ENCODE results near the gene SPATA20. TPM values are rescaled to one million over a fixed set of nuclear protein-coding genes. Genes with fewer than 3 reads are reported as not detected.

The SPATA20 gene
- total RNA-seq, 2 experiments from 2014 or later: 14.5 to 17.8 TPM

DNA sequence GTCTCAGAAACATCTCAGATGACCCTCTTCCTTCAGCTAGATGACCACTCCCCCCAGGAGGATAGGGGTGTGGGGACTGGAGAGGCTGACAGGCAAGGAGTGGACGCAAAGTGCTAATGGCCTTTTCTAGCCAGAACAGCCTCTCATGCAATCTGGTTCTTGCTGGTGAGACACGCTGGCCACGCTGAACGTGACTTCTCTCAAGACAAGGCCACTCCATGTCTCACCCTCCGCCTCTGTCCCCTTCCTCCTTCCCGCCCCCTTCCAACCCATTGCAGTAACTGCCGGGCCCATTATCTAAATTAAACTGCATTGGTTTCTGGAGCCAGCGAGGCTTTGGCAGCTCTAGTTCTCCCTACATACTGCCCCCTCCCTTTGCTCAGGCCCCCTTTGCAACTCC, 23.1 kb downstream of the SPATA20 start:
- ChIA-PET POLR2A (no interaction called here), CTCF (interaction anchor here (0.5 kb wide), 1 partner anchor 210 kb away, joined by 3 read pairs; no protein-coding TSS in a partner anchor)
- H3K36me3 Mint-ChIP-seq (ENCODE audit: low read depth): no peaks in the 10 kb centered on the region
- H3K4me3 Mint-ChIP-seq: no peak overlapping the region
- peaks cover 27% of the 10 kb centered on the region for H3K27me3 Mint-ChIP-seq
- H3K4me1 Mint-ChIP-seq: peaks cover under 1% of the 10 kb centered on the region
- H3K27ac Mint-ChIP-seq: no peak overlapping the region
- H3K9me3 Mint-ChIP-seq: no peaks in the 10 kb centered on the region
- no peak for DNase-seq

GRCh38 chr17:50570528-50570927, 23.6 kb downstream of the SPATA20 start:
- ChIA-PET CTCF (interaction anchor here (0.5 kb wide), 1 partner anchor 209 kb away, joined by 3 read pairs; no protein-coding TSS in a partner anchor), POLR2A (no interaction called here)
- Mint-ChIP-seq H3K4me3 (no peak overlapping the region), H3K27ac (no peak overlapping the region), H3K27me3 (peaks cover 23% of the 10 kb centered on the region), H3K9me3 (no peaks in the 10 kb centered on the region), H3K4me1 (no peaks in the 10 kb centered on the region), H3K36me3 (ENCODE audit: low read depth) (no peaks in the 10 kb centered on the region)
- no peak for DNase-seq

- H3K27me3 Mint-ChIP-seq: peaks cover 15% of the 10 kb centered on the region
- H3K9me3 Mint-ChIP-seq: no peaks in the 10 kb centered on the region
- H3K36me3 Mint-ChIP-seq (ENCODE audit: low read depth): no peaks in the 10 kb centered on the region
- H3K27ac Mint-ChIP-seq: no peak overlapping the region
- ChIA-PET CTCF (no interaction called here), POLR2A (no interaction called here)
- DNase-seq: no peak
- H3K4me1 Mint-ChIP-seq: no peaks in the 10 kb centered on the region
- H3K4me3 Mint-ChIP-seq: no peak overlapping the region
These were observed 24.7 kb downstream of the SPATA20 start for GRCh38 chr17:50571681-50572080.

GRCh38 chr17:50572541-50572940, 25.6 kb downstream of the SPATA20 start:
- POLR2A ChIA-PET: no interaction called here

GRCh38 chr17:50573866-50574611, 27.1 kb downstream of the SPATA20 start:
- Mint-ChIP-seq H3K9me3 (no peaks in the 10 kb centered on the region), H3K27me3 (peaks cover 11% of the 10 kb centered on the region), H3K4me1 (no peaks in the 10 kb centered on the region), H3K27ac (no peak overlapping the region), H3K36me3 (ENCODE audit: low read depth) (no peaks in the 10 kb centered on the region), H3K4me3 (no peak overlapping the region)
- ChIA-PET POLR2A (no interaction called here), CTCF (interaction anchor here (0.6 to 0.8 kb wide), 2 partner anchors 52 to 70 kb away, joined by 3 read pairs; no protein-coding TSS in a partner anchor)
- DNase-seq: no peak

More at GRCh38 chr17:50572541-50572940, 25.6 kb downstream of the SPATA20 start:
- DNase-seq: no peak
- H3K27ac Mint-ChIP-seq: no peak overlapping the region
- H3K36me3 Mint-ChIP-seq (ENCODE audit: low read depth): no peaks in the 10 kb centered on the region
- no peak overlapping the region for H3K4me3 Mint-ChIP-seq
- CTCF ChIA-PET: no interaction called here
- no peaks in the 10 kb centered on the region for H3K4me1 Mint-ChIP-seq
- no peaks in the 10 kb centered on the region for H3K9me3 Mint-ChIP-seq
- peaks cover 12% of the 10 kb centered on the region for H3K27me3 Mint-ChIP-seq

GRCh38 chr17:50575581-50576210, 28.7 kb downstream of the SPATA20 start:
- Mint-ChIP-seq H3K27me3 (peaks cover 11% of the 10 kb centered on the region), H3K4me1 (no peaks in the 10 kb centered on the region), H3K9me3 (no peaks in the 10 kb centered on the region), H3K36me3 (ENCODE audit: low read depth) (no peaks in the 10 kb centered on the region), H3K27ac (no peak overlapping the region), H3K4me3 (no peak overlapping the region)
- no peak for DNase-seq
- POLR2A ChIA-PET: no interaction called here
- CTCF ChIA-PET: interaction anchor here (1.2 kb wide), 2 partner anchors 29 to 64 kb away, joined by 3 read pairs; no protein-coding TSS in a partner anchor

DNA sequence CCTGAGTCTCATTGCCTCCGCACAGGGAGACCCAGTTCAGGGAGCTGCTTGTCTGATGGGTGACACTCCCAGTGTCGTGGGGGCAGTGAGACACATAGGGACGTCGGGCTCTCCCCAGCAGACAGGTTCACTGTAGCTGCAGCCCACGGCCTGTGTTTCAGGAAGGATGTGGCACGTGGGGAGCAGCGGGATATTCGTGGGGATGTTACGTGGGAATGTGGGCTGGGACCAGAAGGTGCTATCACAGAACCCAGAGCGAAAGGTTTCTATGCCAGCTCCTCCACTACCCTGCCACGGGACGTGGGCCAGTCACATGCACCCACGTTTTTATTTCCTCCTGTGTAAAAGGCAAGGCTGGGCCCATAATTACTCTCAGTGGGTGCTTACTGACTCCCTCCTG, 29.9 kb downstream of the SPATA20 start:
- Mint-ChIP-seq H3K27me3 (peaks cover 12% of the 10 kb centered on the region), H3K27ac (no peak overlapping the region), H3K9me3 (no peaks in the 10 kb centered on the region), H3K4me1 (no peaks in the 10 kb centered on the region), H3K36me3 (ENCODE audit: low read depth) (no peaks in the 10 kb centered on the region), H3K4me3 (no peak overlapping the region)
- POLR2A ChIA-PET: no interaction called here
- CTCF ChIA-PET: no interaction called here
- no peak for DNase-seq

GRCh38 chr17:50577451-50577954, 30.5 kb downstream of the SPATA20 start:
- no peak overlapping the region for H3K27ac Mint-ChIP-seq
- H3K4me1 Mint-ChIP-seq: no peaks in the 10 kb centered on the region
- no peak overlapping the region for H3K4me3 Mint-ChIP-seq
- H3K27me3 Mint-ChIP-seq: peaks cover 17% of the 10 kb centered on the region
- no peaks in the 10 kb centered on the region for H3K36me3 Mint-ChIP-seq (ENCODE audit: low read depth)
- ChIA-PET POLR2A (no interaction called here), CTCF (no interaction called here)
- no peak for DNase-seq
- no peaks in the 10 kb centered on the region for H3K9me3 Mint-ChIP-seq

DNA sequence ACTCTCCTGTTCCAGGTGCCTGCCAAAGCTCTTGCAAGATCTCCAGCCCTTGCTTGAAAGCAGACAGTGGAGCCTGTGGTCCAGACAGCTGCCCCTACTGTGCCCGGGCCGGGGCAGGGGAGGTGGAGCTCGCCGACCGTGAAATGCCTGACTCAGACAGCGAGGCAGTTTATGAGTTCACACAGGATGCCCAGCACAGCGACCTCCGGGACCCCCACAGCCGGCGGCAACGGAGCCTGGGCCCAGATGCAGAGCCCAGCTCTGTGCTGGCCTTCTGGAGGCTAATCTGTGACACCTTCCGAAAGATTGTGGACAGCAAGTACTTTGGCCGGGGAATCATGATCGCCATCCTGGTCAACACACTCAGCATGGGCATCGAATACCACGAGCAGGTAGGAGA, 31.2 kb downstream of the SPATA20 start:
- Mint-ChIP-seq H3K27ac (no peak overlapping the region), H3K4me1 (no peaks in the 10 kb centered on the region), H3K9me3 (no peaks in the 10 kb centered on the region), H3K36me3 (ENCODE audit: low read depth) (no peaks in the 10 kb centered on the region), H3K27me3 (peaks cover 21% of the 10 kb centered on the region), H3K4me3 (no peak overlapping the region)
- DNase-seq: no peak
- CTCF ChIA-PET: no interaction called here
- POLR2A ChIA-PET: no interaction called here

DNA sequence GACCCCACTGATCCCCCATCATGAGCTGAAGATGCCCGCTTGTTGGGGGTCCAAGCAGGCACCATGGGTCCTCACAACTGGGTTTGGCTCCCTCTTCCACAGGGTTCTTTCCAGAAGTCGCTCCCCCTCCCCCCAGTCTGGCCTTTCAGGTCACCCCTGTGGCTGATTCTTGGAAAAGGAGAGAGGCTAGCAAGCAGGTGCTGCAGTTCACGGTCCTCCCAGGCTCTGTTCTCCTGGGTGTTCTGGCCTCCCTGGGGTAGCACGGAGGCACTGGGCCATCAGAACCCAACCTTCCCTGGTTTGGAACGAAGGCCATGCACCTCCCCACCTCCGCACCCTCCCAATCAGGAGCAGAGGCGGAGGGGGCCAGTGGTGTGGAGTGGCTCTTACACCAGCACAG, 32.4 kb downstream of the SPATA20 start:
- no peak overlapping the region for H3K4me3 Mint-ChIP-seq
- CTCF ChIA-PET: no interaction called here
- H3K27me3 Mint-ChIP-seq: peaks cover 27% of the 10 kb centered on the region

GRCh38 chr17:50580646-50581045, 33.7 kb downstream of the SPATA20 start:
- Mint-ChIP-seq H3K9me3 (no peaks in the 10 kb centered on the region), H3K4me1 (no peaks in the 10 kb centered on the region), H3K27me3 (peaks cover 27% of the 10 kb centered on the region), H3K36me3 (ENCODE audit: low read depth) (no peaks in the 10 kb centered on the region), H3K4me3 (no peak overlapping the region), H3K27ac (no peak overlapping the region)
- no peak for DNase-seq
- ChIA-PET POLR2A (no interaction called here), CTCF (no interaction called here)

More for the DNA sequence above, 32.4 kb downstream of the SPATA20 start:
- DNase-seq: no peak
- Mint-ChIP-seq H3K9me3 (no peaks in the 10 kb centered on the region), H3K36me3 (ENCODE audit: low read depth) (no peaks in the 10 kb centered on the region), H3K27ac (no peak overlapping the region), H3K4me1 (no peaks in the 10 kb centered on the region)
- POLR2A ChIA-PET: no interaction called here

- H3K36me3 Mint-ChIP-seq (ENCODE audit: low read depth): no peaks in the 10 kb centered on the region
- ChIA-PET CTCF (no interaction called here), POLR2A (no interaction called here)
- H3K4me3 Mint-ChIP-seq: no peak overlapping the region
- DNase-seq: no peak
- peaks cover 27% of the 10 kb centered on the region for H3K27me3 Mint-ChIP-seq
- no peaks in the 10 kb centered on the region for H3K4me1 Mint-ChIP-seq
- no peaks in the 10 kb centered on the region for H3K9me3 Mint-ChIP-seq
- H3K27ac Mint-ChIP-seq: no peak overlapping the region
These were observed 34.3 kb downstream of the SPATA20 start for GRCh38 chr17:50581316-50581715.

- Mint-ChIP-seq H3K27ac (no peak overlapping the region), H3K4me3 (no peak overlapping the region), H3K36me3 (ENCODE audit: low read depth) (no peaks in the 10 kb centered on the region), H3K4me1 (no peaks in the 10 kb centered on the region), H3K9me3 (no peaks in the 10 kb centered on the region), H3K27me3 (peaks cover 22% of the 10 kb centered on the region)
- ChIA-PET CTCF (no interaction called here), POLR2A (no interaction called here)
- DNase-seq: no peak
These were observed 35.8 kb downstream of the SPATA20 start for GRCh38 chr17:50582741-50583140.

DNA sequence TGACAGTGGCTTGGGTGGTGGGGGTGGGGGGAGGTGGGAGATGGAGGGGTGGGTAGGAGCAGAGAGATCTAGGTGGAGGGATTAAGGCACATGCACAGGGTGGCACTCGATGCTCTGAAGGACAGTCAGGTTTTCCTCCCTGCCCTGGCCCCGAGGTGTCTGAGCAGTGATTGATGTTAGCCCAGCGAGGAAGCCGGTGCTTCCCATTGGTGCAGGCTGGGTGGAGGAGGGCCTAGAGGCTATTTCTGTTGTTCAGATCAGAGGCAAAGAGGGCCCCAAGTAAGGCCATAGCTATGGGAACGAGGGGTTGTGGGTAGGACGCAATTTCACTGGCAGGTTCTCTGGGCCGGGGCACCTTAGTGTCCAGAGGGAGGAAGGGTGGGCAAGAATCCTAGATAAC, 36.7 kb downstream of the SPATA20 start:
- POLR2A ChIA-PET: no interaction called here
- Mint-ChIP-seq H3K27ac (no peak overlapping the region), H3K4me3 (no peak overlapping the region), H3K27me3 (peaks cover 21% of the 10 kb centered on the region), H3K4me1 (no peaks in the 10 kb centered on the region), H3K9me3 (no peaks in the 10 kb centered on the region), H3K36me3 (ENCODE audit: low read depth) (no peaks in the 10 kb centered on the region)
- no peak for DNase-seq
- CTCF ChIA-PET: no interaction called here

Measured in activated CD4-positive, alpha-beta memory T cell treated with anti-CD3 and anti-CD28 coated beads, Interleukin-2, amount 10 ng/mL, durations not matched to agents 7 days and 5 days (primary cell).